Epithelial cell of prostate (primary cell): ENCODE results near the gene OTOP3.

ENCODE experiments used
- DNase-seq: peaks from one replicate; pipeline ENCODE4 v3.0.0-alpha.2; 2011; ENCODE audit warnings: low read depth, low spot score
- H3K27ac ChIP-seq: fragments of 450-650 bp; 2 replicates; pipeline ENCODE4 v1.5.1; 2017; ENCODE audit warnings: mild to moderate bottlenecking

Gene OTOP3

DNA sequence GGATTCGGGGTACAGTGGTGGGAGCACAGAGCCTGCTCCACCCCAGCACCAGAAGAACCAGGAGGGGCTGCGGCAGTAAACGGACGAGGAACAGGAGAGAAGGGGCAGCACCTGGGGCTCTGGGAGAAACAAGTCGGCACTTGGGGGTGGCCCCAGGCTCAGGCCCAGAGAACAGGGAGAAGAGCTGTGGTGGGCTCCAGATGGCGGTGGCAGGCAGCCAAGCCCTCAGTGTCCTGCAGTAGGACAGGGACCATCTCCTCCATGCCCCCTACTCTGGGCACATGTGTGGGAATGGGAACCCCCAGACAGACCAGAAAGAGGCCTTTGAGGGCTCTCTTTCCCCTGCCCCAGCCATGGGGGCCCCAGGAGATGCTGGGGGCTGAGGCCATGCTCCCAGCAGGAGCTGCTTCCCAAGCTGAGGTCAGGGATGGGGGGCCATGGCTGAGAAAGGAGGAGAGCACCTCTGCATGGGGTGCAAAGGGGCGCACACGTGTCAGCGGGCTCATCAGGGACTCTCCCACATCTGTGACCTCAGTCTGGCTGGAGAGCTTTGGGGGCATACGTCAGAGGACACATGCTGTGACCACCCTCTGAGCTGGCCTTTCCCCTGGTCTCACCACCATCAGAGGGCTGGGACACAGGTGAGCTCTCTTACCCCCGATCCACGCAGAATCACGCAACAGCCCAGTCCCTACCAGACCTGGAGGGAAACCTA, 19.4 kb upstream of the OTOP3 start:
- H3K27ac ChIP-seq = no peak overlapping the region
- DNase-seq = no peak

DNA sequence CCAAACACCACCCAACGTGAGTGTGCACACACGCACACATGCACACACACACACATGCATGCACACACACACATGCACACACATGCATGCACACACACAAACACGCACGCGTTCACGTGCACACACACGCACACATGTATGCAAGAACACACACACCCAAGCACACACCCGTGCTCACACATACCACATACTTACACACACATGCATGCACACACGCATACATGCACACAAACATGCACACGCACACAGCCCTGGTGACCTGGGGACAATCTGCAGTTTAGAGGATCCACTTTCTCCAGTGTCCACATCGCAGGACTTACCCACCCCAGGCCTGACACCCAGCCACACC, 18.9 kb upstream of the OTOP3 start:
- H3K27ac ChIP-seq = no peak overlapping the region
- no peak for DNase-seq

- H3K27ac ChIP-seq = no peak overlapping the region
- DNase-seq = no peak
Observed at GRCh38 chr17:74917430-74917829, 18.3 kb upstream of the OTOP3 start.

DNA sequence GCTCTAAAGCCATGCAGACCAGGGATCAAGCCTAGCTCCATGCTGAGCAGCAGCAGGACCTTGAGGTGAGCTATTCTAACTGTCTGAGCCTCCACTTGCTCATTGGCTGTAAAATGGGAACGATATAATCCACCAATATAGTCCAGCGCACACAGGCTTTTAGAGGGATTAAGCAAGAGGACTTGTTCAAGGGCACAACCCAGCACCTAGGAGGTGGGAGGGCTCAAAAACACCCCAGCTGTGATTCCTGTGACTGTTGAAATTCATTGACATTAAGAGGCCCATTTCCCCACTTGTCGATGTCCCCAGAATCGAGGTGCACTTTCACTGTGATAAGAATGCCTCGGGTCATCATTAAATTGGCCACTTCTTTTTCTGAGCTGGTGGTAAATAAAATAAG, 16.8 kb upstream of the OTOP3 start:
- no peak overlapping the region for H3K27ac ChIP-seq
- DNase-seq = no peak

- no peak for DNase-seq
- H3K27ac ChIP-seq = no peak overlapping the region
Observed at GRCh38 chr17:74919440-74920305, 16.0 kb upstream of the OTOP3 start.

DNA sequence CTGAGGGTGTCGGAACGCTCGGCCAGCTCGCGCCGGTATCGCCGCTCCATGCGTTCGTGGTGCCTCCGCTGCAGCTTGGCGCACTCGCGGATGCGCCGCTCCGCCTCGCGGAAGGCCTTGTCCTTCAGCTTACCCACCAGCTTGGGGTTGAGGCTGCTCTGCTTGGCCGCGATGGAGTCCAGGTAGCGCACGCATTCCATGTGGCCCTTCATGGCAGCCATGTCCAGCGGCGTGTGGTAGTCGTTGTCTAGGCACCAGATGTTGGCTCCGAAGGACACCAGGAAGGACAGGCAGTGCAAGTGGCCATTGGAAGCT, 15.4 kb upstream of the OTOP3 start:
- H3K27ac ChIP-seq = no peak overlapping the region
- no peak for DNase-seq

DNA sequence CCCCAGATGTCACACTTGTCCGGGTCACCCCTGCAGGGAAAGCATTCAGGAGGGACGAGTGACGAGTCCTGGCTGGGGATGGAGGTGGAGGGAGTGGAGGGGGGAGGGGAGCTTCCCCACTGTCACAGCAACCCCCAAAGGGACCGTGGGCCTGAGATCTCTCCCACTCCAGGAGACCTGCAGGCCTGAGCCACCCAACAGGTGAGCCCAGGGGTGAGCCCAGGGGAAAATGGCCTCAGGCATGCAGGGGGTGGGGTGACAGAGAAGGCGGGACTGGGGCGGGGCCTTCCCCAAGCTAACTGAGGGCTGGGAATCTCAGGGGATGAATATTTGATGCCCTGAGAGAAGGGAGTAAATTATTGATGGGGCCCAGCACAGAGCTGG, 15.1 kb upstream of the OTOP3 start:
- no peak for DNase-seq
- no peak overlapping the region for H3K27ac ChIP-seq

DNA sequence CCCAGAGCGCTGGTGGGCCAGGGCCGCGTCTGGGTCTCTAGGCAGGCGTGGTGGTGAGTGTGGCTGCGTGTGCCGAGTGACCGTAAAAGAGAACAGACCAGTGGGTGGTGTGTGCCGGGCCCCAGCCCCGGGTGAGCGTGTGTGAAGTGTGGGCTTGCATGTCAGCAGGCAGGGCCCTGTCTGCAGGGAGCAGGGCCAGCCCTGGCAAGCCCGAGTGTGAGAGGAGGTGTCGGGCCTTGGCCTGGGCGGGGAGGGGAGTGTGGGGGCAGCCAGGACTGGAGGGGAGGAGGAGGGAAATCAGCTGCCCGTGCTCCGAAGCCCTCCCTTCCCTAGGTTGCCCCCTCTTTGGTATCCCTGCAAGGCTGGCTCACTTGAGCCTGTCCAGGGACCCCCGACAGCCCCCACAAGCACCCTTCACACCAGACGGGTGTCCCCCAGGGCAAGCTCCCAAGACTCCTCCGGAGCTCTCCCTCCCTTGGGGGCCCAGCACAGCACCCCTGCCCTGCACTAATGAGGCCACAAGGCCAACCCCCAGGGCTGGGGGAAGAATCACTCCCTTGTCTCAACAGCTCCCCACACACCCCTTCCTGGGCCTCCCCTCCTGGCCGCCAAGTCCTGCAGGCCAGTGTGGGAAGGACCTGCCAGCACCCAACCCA, 14.5 kb upstream of the OTOP3 start:
- H3K27ac ChIP-seq = no peak overlapping the region
- DNase-seq = no peak

DNA sequence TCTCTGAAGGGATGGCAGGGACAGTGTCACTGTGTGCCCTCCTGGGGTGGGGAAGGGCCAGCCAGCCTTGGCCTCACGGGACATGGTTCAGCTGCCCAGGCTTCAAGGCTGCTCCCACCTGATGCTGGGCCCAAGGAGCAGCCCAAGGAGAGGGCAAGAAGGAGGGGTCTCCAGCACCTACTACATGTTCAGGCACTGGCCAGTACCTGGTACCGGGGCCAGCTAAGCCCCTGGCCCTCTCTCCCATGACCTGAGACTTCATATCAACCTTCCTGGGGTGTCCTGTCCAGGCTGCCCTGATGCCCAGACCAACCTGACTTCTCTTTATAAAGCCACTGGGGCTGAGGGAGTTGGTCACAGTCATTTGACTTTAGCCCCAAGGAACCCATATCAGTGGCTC, 13.9 kb upstream of the OTOP3 start:
- no peak for DNase-seq
- H3K27ac ChIP-seq = no peak overlapping the region

- H3K27ac ChIP-seq = no peak overlapping the region
- DNase-seq = no peak
Observed at GRCh38 chr17:74922172-74922571, 13.5 kb upstream of the OTOP3 start.

DNA sequence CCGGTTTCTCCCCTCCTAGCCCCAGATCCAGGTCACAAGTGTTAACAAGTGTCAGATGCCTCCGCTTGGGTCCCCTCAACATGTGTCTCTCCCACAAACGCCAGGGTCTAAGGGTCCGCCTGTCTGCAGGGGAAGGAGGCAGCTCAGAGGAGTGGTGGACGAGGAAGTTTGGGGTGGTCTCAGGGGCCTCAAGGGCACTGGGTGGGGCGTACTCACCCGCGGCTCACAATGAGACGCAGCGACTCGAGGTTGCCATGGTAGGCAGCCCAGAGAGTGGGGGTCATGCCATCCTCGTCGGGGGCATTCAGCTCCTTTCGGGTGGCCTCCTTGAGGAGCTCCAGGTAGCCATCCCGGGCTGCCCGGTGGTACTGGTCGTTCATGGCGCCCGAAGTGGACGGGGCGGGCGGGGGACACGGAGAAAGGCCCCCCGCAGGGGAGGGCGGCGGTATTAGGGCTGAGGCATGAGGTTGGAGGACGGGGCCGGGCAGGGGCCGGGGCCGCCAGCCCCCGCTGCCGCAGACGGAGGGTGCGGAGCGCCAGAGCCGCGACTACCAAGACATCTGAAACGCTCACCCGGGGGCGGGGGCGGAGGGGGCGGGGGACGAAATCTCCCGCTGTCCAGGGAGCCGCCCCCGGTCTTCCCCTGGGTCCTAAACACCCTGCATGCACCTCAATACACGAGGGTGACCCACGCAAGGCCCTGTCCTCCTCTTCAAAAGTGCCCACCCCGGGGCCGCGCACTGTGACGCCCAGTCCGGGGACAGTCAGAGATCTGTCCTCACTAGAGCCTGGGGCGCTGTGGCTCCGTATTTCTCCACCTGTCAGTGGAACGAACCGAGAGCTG, 12.8 kb upstream of the OTOP3 start, which contains the start of gene USH1G:
TSS of gene USH1G (minus strand) at position 562 of the 844 bp plus-strand sequence. CDS start at position 380, 182 bp downstream.
- no peak for DNase-seq

DNA sequence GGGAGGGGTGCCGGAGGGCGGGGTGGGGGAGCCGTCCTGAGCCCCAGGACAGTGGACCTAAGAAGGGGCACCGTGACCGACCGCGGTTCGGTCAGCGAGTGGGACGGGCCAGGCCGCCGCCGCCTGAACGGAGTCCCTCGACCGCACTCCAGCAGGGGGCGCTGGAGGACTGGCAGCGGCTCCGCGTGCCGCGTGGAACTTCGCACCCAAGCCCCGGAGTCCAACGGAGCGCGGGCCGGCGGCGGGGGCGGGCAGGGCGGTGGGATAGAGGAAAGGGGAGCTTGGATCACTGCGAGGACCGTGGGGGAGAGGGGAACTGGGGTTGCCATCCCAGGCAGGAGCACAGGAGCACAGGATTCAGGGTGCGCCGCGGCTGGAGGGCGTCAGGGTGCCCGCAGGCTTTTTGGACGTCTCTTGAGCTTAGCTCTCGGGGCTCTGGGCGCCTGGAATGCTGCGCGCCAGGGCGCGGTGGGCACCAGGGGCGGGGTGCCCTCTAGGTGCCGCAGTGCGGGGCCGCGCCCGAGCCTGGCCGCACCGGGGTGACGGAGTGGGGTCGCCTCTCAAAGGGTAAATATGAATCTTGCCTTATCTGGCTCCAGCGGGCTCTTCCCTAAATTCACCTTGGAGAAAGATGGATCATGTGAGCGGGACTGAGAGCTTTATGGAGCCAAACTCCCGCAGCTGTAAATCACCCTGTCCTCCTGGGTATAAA, 12.0 kb upstream of the OTOP3 start:
- H3K27ac ChIP-seq = no peak overlapping the region
- DNase-seq = no peak

More for the DNA sequence above, 12.8 kb upstream of the OTOP3 start, which contains the start of gene USH1G:
- H3K27ac ChIP-seq = no peak within 1 kb of the TSS

- DNase-seq = no peak
- H3K27ac ChIP-seq = no peak within 1 kb of the TSS
Observed at GRCh38 chr17:74924250-74924948, 11.3 kb upstream of the OTOP3 start, which contains the start of gene OTOP2. Gene OTOP2 (plus strand): TSS chr17:74924273. CDS start chr17:74924633, 360 bp downstream.

GRCh38 chr17:74925242-74925641, 10.5 kb upstream of the OTOP3 start:
- H3K27ac ChIP-seq = no peak overlapping the region
- DNase-seq = no peak

DNA sequence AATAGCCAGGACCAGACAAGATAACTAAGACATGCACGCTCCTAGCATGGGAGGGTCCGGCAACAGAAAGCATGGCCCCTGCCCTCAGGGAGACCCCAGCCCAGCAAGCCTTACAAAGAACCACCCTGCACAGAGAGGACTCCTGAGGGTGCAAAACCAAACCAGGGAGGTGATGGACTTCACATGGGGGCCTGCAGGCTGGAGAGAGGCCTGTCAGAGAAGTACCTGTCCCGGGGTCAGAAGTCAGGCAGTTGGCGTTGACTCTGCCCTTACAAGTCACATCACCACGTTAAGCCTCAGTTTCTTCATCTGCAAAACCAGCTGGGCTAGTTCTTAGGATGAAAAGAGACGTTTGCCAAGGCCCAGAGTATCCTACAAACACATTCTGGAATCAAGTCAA, 6.9 kb upstream of the OTOP3 start:
- DNase-seq = no peak
- no peak overlapping the region for H3K27ac ChIP-seq

- no peak overlapping the region for H3K27ac ChIP-seq
- DNase-seq = no peak
Observed at GRCh38 chr17:74930535-74931036, 5.1 kb upstream of the OTOP3 start.

DNA sequence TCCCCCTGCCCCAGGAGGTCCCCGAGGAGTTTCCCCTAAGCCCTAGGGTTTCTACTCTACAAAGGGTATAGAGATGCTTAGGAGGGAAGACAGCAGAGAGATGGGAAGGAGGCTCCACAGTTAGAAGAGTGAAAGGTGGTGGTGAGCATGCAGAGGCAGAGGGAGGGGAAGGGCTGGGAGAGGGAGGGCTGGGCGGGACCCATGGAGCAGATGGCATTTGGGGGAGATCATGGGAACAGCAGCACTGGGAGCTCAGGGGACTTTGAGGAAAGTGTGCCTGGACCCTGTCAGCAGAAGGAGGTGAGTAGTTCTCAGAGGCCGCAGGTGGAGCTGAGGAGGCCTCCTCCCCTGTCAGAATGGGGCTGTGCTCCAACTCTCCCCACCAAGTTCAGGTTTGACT, 650 bp upstream of the OTOP3 start:
- DNase-seq = no peak

GRCh38 chr17:74936470-74936799, 737 bp downstream of the OTOP3 start:
- no peak for DNase-seq
- H3K27ac ChIP-seq = no peak overlapping the region

More for the DNA sequence above, 650 bp upstream of the OTOP3 start:
- H3K27ac ChIP-seq = no peak overlapping the region
